Stimulated activated CD4-positive, alpha-beta T cell treated with anti-CD3 and anti-CD28 coated beads, Interleukin-2, amount 100 ng/mL, for 4 hours (primary cell): Measurements from ENCODE around the gene EGFL7.
"Not testable (repeated sequence)": the region's sequence is repeated elsewhere in the genome, so short reads cannot be mapped to it uniquely, and the experiment has no call there.

Experiments used
- DNase-seq: peaks from one replicate; pipeline ENCODE4 v3.0.0-alpha.2; 2020; ENCODE audit warnings: low read depth

Gene EGFL7

DNA sequence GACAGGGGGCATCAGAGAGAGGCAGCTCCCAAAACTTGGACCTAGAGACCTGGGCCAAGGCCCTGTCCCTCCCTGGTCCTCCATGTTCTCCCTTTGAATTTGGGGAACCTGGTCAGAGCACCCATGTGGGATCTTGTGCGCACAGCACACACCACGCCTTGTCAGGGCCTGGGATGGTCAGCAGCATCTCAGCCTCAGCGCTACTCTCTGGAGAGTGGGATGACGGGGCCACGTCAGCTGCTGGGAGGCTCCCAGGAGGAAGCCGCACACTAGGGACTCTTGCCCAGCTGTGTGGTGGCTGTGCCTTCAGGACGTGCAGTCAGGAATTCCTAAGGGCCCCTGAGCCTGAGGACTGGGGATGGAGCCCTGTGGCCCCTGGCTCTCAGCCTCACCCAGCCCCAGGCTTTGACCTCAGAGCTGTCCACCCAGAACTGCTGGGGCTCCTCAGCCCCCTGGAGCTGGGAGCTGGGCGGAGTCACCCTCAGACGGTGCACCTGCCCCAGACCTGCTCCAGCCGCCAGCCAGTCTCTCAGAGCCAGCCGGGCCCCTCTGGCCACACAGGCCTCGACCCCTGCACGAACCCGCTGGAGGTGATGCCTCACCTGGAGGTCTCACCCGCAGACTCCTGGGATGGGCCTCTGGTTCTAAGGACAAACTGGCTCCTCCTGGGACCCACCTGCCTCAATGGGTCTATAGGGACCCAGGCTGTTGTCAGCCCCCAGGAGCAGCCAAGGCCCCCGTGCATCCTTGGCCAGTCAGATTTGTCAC, 38.3 kb upstream of the EGFL7 start:
- no peak for DNase-seq

DNA sequence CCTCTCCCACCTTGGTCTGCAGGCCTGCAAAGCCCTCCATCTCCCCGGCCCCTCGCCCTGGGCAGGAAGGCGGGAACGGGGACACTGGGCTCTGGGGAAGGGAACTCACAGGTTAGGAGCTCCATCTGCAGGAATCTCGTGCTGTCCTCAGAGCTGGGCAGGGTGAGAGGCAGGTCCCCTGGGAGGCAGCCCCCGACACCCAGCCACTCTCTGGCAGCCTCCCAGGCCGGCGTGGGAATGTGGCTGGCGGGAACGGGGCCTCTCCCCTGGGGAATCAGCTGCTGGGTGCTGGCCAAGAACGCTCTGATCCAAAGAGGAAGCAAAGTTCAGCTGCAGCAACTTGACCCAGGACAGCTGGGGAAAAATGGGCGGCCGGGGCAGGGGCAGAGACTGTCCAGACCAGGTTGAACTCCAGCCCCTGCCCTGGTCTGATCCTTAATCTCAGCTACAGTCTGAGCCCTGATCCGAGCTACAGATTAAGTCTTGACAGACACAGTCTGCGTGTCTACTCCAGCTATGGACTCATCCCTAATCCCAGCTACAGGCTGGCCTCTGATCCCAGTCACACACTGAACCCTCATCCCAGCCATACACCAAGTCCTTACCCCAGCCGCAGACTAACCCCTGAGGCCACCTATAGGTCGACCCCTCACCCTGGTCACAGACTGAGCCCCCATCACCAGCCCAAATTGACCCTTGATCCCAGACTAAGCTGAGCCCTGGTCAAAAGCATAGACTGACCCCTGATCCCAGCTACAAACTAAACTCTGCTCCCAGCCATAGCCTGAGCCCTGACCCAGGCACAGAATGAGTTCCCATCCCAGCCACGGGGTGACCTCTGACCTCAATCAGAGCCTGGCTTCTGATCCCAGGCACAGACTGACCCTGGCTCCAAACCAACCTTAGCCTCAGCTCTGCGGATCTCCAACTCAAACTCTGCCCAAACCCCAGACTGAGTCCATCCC, 37.3 kb upstream of the EGFL7 start:
- DNase-seq, result no peak

DNA sequence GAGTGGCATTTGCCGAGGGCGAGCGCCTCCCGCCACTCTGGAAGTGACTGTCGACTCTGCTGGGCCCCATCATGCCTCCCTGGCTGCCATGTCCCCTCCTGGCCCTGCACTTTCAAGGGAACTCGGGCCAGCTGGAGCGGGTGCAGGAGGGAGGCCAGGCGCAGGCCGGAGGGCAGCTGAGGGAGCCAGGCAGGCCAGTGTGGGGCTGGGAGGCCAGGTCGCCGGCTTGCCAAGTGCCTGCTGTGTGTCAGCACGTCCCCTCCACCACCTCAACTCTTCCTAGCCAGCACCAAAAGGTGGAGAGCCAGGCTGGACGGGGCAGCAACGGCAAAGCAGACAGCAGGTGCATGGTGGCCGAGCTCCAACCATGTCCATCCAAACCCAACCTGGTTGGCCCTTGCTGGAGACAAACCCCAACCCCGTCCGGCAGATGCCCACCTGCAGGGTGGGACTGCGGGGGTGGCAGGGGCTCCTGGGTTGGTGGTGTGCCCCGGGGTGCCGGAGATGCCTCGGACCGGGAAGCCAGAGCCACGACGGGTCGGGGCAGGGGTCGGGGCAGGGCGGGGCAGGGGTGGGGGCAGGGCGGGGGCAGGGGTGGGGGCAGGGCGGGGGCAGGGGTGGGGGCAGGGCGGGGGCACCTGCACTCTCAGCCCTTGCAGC, 36.5 kb upstream of the EGFL7 start:
- DNase-seq, result no peak

DNA sequence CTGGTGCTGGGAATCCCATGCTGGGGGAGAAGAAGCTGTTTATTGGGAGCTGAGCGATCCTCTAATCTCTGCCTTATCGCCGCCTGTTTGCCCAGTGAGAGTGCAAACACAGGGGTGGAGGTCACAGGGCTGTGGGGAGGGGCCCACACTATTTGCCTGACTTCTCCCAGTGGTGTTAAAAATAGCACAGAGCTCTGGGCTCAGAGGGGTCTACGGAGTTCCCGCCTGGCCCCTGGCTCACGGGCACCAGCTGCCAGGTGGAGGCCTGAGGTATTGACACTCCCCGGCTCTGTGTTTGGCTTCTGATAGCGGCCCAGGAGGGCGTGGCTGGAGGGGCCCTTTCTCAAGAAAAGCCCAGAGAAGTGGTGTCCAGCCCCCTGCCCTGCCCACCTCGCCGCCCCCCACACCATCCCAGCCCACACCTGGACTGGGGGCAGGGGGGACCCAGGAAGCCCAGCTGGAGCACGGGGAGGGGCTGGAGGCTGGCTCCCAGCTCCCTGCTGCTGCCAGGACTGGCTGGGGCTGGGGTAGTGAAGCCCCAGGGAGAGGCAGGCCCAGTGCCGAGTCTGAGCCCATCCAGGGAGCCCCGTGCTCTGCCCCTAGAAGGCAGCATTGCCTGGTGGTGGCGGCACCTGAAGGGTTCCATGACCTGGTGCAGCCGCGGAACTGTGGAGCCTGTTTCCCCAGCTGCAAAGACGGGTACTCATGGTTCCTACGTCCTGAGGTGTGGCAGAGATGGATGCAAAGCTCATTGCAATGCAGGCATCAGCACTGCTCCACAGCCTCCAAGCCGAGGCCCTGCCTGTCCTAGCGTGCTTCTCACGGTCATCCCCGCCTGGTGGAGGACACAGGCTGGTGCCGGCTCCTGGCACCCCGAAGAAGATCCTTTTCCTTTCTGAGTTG, 35.7 kb upstream of the EGFL7 start:
- no peak for DNase-seq

DNA sequence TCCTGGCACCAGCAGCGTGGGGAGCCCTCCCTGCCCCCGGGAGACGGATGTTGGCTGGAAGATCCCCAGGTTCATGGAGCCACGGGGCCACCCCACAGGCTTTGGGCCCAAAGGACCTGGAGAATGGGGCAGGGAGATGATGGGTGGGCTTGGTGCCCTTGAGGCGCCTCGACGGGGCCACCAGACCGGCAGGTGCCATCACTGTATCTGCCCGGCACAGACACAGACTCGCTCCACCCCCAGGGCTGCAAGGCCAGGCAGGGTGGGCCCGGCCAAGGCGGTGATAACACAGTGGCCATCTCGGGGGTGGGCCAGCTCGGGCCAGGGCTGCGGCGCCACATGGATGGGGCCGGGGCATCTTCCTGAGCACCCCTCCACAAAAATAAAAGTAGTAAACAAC, 35.0 kb upstream of the EGFL7 start:
- no peak for DNase-seq

DNA sequence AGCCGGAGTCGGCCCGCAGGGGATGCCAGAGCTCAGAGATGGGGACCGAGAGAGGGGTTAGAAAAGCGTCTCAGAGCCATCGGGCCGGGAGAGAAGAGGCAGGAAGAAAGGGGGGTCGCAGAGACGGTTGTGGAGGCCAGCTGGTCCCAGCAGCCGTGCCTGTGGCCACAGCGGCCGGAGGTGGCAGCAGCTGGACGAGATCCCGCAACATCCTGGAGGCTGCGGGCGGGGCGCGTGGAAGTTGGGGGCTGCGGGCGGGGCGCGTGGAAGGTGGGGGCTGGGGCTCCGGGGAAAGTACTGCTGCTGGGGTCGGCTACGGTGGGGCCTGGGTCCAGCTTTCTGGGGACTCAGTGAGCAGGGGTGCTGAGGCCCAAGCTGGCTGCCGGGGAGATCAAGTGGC, 34.4 kb upstream of the EGFL7 start:
- DNase-seq, result no peak

DNA sequence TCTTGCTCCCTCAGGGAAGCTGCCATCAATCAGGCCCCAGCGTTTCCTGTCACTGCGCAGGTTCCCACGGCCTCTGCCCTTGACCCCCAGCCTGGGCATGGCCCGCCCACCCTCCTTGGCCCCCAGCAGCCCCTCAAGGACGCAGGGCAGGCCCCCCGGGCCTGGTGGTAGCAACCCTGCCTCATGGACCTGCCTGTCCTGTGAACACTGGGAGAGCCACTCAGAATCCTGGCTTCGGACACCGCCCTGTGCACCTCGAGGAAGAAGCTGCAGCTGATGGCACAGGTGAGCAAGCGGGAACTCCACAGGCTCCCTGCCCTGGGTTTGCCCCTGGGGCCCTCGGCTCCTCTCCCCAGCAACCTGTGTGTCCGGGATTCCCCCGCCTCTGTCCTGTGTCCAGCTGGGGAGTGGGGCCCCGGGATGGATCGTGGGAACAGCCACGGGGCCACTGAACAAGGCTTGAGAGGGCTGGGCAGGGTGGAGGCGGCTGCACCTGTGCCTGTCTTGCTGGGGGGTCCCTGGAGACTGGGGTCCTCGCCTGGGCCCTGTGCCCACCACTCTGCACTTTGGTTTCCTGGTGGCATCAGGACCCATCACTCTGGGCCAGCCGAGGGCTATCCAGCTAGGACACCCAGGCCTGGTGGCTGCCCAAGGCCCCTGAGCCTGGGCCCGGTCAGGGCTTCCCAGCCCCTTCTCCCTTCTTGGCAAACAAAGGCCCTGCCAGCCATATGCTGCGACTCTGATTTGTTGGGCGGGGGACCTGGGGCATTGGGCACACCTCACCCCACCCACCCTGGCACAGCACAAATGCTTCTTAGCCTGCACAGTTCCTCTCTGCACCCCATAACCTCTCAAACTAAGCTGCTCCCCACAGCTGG, 33.5 kb upstream of the EGFL7 start:
- no peak for DNase-seq

DNA sequence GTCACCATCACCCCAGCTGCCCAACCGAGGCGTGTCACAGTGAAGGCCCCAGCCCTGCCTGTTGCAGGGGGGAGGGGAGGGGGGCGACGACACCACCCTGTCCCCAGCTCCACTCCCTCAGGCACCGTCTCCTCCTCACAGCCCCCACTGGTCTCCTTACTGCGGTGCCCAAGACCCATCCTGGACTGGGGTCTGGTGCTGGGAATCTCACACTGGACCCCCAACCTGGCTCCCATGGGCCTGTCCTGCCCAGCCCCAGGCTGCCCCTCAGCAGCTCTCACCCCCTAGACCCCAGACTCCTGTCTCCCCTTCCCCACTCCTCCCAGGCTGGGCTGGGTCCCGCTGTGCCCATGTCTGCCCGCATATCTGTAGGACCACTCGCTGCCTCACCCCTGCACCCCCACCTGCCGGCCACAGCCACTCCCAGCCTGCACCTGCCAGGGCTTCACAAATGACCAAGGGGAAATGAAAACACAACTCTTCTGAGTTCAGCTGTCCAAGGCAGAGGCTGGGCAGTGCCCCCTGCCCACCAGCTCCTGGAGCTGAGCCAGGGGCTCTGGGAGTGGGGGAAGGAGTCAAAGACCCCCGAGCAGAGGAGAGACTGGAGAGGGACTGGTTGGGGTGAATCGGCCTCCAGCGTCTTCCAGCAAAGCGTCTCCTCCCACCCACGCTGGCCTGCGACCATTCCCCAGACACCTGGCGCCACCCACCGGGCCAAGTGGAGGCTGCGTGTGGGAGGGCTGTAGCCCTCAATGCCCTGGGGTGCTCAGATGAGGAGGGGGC, 32.6 kb upstream of the EGFL7 start:
- DNase-seq, result peak; percentile 48

DNA sequence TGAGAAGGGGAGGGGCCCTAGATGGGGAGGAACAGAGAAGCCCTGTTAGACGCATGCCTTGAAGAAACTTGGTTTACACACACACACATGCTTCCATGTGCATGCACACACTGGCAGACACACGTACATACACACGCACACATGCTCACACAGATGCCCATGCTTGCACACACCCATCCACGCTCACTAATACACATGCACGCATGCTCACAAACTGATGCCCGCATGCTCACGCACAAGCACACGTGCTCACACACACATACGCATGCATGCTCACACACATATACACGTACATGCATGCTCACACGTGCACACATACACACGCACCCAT, 32.1 kb upstream of the EGFL7 start:
- no peak for DNase-seq

DNA sequence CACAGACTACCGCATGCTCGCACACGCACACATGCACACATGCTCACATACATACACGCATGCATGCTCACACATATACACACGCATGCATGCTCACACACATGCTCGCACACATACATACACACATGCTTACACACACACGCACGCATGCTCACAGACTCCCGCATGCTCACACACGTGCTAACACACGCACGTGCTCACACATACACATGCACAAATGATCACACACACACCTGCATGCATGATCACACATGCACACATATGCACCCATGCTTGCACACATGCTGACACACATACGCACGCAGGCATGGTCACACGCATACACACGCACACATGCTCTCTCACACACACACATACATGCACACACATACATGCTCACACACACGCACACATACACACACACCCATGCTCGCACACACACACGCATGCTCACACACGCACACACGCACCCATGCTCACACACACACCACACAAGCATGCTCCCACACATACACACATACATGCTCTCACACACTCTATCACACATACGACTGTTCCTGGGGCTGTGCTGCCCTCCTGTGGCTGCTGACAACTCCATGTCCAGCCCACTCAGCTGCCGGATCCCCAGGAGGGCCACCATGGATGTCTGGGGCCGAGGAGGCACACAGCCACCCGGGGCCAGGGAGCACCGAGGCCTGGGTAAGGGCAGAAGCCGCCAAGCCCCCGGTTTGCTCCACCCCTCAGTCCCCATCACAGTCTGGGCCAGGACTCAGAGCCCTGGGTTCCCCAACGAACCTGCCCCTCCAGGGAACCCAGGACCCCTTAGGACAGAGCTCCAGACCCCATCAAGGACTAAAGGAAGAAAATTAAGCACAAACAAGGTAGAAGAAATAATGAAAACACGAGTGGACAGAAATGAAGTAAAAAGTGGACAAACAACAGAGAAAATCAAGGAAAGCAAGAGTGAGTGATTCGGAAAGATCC, 31.4 kb upstream of the EGFL7 start:
- DNase-seq, result peak; percentile 50

DNA sequence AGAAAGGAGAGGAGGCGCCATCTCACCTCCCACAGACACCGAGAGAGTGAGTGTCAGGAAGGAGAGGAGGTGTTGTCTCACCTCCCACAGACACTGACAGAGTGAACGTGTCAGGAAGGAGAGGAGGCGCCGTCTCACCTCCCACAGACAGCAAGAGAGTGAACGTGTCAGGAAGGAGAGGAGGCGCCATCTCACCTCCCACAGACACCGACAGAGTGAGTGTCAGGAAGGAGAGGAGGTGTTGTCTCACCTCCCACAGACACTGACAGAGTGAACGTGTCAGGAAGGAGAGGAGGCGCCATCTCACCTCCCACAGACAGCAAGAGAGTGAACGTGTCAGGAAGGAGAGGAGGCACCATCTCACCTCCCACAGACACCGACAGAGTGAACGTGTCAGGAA, 30.6 kb upstream of the EGFL7 start:
- peak; percentile 30 for DNase-seq

DNA sequence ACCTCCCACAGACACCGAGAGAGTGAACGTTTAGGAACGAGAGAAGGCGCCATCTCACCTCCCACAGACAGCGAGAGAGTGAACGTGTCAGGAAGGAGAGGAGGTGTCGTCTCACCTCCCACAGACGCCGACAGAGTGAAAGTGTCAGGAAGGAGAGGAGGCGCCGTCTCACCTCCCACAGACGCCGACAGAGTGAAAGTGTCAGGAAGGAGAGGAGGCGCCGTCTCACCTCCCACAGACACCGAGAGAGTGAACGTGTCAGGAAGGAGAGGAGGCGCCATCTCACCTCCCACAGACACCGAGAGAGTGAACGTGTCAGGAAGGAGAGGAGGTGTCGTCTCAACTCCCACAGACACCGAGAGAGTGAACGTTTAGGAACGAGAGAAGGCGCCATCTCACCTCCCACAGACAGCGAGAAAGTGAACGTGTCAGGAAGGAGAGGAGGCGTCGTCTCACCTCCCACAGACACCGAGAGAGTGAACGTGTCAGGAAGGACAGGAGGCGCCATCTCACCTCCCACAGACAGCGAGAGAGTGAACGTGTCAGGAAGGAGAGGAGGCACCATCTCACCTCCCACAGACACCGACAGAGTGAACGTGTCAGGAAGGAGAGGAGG, 30.1 kb upstream of the EGFL7 start:
- not testable (repeated sequence) for DNase-seq

DNA sequence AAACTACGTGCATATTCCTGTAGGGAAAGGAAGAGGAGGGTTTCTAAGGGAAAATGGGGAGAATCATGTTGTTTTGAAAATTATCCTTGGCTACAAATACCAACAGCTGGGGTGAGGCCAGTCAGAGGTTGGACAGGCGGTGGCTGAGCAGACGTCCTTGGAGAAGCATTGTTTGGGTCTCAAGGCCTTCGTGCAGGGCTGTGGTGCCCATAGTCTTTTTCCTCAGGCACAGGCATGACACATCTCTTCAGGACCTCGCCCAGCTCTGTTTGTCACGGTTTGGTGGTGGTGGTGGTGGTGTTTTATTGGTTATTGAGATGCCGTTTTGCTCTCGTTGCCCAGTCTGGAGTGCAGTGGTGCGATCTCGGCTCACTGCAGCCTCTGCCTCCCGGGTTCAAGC, 27.8 kb upstream of the EGFL7 start:
- no peak for DNase-seq

DNA sequence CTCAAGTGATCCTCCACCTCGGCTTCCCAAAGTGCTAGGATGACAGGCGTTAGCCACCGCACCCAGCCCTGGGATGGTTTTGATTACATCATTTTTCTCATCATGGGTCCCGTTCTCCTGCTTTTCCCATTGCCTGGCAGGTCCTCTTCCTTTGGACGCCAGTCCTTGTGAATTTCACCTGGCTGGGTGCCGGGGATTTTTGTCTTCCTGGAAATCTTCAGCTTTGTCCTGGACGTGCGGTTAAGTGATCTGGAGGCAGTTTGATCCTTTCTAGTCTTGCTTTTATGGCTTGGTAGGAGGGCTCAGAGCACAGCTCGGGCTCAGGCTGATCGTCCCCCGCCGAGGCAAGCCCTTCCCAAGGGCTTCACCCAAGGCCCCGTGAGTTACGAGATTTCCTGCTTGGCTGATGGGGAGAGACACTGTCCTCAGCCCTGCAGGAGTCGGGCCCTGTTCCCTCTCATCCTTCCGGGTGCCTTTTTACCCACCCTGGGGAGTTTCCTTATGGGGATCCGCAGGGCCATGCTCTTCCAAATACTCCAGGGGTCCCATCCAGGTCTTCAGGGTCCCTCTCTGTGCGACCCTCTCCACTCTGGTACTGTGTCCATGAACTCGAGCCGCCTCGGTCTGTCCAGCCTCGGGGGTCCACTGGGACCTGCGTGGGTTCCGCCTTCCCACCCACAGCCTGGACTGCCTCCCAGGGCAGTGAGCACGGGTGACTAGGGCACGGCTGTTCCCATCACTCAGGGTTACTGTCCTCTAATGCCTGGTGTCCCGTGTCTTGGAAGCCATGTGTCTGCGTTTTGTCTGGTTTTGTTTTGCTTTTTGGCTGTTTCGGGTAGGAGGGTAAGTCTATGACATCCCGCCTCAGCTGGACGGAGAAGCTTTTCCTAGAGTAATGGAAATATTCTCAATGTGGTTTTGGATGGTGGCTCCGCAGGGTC, 22.3 kb upstream of the EGFL7 start:
- DNase-seq, result no peak

DNA sequence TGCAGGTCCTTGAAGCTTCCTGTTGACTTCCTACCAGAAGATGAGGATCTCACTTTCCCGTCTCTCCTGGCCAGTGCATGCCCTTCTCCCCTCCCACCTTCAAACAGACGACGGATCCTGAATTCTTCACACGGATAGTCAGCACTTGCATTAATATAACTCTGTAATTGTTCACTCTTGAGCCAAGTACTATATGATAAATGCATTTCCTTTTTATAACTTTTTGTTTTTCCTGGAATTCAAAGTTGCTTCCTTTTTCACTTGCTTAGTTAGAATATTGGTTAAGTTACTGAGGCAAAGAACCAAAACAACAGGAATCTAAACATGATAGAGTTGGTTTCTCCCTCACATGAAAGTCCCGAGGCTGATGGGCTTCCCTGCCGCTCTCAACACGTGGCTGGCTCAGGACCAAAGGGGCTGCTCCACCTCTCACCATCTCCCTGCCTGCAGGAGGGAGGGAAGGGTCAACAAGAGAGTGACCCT, 20.2 kb upstream of the EGFL7 start:
- no peak for DNase-seq

DNA sequence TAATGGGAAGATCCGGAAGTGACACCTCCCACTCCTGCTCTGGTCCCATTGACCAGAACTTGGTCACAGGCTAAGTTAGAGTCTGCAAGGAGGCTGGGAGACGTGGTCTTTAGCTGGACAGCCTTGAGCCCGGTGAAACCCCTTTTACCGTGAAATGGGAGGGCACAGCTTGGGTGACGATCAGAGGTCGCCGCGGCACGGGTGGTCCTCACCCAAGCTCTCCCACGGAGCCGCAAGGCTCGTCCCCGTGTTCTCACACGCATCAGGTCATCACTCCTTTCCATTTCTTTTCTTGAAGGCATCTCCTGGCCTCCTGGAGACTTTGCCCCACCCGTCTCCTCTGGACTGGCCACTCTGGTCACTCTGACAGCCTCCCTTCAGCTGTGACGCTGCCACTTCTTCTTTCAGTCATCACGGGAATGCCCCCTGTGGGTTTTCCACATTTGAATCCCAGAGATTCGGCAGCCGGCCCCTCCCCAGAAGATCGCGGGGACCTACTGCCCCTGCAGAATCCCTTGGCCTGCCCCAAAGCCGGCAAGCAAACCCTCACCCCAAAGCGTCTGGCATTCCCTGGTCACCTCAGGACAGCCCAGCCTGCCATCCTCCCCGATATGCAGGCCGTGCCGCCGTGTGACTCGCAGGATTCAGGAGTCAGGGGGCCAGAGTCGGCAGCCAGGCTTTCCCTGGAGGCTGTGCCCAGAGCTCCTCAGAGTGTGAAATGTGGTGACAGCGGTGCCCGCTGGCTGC, 18.9 kb upstream of the EGFL7 start:
- DNase-seq, result no peak

DNA sequence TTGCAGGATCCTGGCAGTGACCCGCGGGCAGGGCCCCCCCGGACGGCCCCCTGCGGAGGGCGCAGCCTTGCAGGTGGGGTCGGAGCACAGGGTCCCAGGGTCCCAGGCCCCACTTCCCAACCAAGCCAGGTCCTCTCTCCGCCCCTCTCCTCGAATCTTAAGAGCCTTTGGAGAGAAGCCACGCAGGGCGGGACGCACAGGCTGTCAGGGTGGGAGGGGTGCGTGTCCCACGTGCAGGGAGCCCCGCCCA, 18.4 kb upstream of the EGFL7 start:
- DNase-seq, result no peak
